Left renal pelvis (tissue), 4 donors: ENCODE data around the gene MREG. TPM values are rescaled to one million over a fixed set of nuclear protein-coding genes. Genes with fewer than 3 reads are reported as not detected.
"Not testable (repeated sequence)": the region's sequence is repeated elsewhere in the genome, so short reads cannot be mapped to it uniquely, and the experiment has no call there.

Experiments used
- DNase-seq, 4 donors: peaks; one replicate each; pipeline ENCODE4 v3.0.0-alpha.2; 2013; ENCODE audit warnings: low read depth in 4 of 4, low spot score in 3 of 4
- polyA plus RNA-seq, 4 donors: library from polyadenylated mRNA; unstranded; fragments of 120-200 nt; gene quantifications; one replicate each; pipeline ENCODE4 v1.2.1, GENCODE V29; 2013; ENCODE audit not compliant: insufficient read length in 4 of 4

MREG gene
- polyA plus RNA-seq, 4 donors = 4.7 to 22.3 (median 18.6) TPM

DNA sequence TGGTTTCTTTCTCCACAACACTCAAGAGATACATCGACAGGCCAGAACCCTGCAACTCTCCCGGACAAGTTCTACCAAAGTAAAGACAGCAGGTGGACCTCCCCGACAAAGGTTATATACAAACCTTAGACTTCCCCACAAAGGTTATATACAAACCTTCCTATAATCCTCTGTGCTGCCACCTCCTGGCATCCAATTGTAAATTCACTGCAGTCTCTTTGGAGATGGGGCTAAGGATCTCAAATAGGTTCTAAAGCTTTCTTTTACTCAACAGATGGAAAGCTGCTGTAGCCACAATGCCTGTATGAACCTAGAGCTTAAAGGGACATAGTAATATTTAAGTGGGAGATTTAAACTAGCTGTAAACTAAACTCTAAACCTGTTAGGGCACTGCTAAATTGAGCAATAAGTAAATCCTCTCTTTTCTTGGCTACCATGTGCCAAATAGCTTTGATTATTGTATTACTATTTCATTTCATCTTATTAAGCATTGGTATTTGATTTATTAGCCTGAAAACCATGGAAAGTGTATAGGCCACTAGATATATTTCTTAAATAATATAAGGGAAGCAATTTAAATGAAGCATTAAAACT lies 9.8 kb upstream of the MREG start:
- no peak for DNase-seq

DNA sequence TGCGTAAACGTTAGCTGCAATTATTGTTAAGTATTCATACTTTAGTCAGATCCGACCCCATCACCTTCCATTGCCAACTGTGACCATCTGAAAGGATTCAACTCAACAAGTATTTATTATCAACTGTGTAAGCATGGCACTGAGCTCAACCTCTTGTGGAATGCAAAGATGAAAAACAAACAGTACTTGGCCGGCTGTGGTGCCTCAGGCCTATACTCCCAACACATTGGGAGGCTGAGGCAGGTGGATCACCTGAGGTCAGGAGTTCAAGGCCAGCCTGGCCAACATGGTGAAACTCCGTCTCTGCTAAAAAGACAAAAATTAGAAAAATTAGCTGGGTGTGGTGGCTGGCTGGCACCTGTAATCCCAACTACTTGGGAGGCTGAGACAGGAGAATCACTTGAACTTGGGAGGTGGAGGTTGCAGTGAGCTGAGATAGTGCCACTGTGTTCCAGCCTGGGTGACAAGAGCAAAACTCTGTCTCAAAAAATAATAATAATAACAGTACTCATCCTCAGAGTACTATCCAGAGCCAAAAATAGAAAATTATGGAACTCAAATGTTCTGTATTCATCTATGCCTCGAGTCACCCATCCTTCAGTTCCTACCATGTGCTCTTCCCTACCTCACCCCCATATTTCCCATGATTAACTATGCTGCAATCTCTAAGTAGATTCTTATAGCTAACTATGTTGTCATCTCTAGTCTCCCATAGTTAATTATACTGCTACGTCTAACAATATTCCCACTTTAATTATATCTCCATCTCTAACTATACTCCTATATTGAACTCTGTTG lies 8.6 kb upstream of the MREG start:
- DNase-seq = no peak

DNA sequence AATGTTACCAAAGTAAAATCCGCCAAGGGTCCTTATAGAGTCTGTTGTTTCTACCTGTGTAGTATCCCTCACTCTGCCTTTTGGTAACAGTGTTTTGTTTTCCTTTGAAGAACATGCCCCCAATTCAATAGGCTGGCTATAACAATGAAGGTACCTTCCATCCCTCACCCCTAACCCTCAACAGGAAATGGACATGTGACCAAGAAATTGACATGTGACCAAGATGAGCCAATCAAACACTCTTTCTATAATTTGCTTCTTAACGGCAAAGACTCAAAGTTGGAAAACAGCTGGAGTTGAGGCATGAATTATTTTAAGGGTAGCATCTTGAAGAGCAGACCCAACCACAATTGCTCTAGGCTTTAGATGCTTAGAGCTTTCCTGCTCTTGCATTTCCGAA lies 5.4 kb upstream of the MREG start:
- DNase-seq = no peak

DNA sequence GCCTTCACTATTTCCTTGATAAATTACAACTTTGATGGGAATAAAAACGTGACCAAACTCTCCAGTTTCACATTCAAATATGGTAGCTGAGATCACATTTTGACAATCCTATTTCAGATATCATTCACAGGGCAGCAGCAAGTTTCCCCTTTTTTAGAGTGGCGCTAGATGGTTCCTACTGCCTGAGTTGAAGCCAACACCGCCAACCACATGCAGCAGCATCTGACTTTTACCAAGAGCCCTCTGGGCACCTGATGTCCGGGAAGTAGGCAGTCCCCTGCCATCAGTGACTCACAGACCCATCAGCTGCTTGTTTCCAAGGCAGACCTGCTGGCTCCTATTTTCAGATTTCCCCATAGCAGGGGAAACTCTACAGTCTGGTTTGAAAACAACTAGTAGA lies 4.0 kb upstream of the MREG start:
- DNase-seq = no peak

DNA sequence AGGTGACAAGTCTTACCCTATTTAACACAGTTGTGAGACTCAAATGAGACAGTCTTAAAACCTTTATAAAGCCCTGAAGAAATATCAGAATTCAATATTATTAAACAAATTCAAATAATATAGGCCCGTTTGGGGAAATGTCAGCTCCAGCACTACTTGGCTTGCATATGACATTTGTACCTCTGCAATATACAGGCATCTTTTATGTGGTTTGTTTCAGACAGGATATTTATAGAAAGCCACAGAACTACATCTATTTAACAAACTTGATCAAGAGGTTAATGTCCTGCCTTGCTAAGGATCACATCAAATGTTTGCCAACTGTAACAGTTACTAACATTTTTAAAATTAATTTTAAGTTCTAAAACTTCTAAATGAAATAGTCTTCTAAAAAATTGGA lies 3.2 kb upstream of the MREG start:
- no peak for DNase-seq

DNA sequence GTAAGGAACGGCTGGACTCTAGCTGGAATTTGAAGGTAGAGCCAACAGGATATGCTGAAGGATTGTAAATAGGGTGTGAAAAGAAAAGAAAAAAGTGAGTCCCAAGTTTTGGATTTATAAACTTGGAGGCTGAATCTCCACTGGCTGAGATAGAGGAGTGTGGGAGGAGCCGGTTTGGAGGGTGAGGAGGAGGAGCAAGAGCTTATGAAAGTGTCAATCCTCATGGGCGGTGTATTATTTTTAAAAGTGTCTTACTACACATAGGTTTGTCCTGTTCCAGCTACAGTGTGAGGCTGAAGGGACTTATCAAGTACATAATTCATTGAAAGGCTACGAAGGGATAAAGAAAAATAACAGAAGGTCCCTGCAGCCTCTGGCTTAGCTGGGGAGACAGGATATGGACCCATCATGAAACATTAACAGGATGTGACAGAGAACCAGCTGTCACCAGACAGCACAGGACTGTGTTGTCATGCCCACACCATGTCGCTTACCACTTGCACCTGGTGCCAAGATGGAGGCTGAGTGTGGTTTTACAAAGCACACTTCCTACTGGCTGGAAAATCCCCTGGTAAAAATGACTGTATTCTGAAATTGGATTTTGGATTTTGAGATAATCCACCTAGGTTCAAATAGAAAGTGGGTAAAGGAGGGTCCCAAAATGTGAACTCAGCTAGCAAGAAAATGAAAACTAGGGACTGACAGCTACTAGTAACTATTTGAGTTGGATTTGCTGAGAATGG lies 2.5 kb upstream of the MREG start:
- DNase-seq = no peak

DNA sequence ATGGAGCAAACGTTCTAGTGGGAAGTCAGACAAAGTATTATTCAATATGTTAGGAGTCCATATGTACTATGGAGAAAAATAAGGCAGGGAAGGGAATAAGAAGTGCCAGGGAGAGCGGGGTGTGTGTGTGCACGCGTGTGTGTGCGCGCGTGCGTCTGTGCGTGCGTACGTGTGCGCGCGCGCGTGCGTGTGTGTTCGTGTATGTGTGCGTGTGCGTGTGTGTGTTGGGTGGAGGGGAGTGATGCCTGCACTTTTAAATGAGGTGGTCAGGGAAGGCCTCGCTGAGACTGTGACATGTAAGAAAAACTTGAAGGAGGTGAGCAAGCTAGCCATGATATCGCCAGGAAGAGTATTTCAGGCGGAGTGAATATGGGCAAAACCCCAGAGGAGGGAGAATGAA lies 1.6 kb upstream of the MREG start:
- DNase-seq = no peak

DNA sequence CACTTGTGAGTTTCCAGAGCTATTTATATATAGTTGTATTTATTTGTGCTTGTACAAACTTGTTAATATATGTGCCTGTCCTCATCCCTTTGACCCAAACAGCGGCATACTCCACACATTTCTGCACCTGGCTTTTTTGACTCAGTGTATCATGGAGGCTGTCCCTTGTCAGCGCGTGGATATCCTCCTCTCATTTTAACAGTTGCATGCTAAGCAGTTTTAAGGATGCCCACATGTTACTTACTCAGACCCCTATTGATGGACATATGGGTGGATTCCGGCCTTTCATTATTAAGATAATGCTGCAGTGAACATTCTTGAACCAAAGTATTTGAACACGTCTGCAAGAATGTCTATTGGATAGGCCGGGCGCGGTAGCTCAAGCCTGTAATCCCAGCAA lies 655 bp upstream of the MREG start:
- DNase-seq = no peak

DNA sequence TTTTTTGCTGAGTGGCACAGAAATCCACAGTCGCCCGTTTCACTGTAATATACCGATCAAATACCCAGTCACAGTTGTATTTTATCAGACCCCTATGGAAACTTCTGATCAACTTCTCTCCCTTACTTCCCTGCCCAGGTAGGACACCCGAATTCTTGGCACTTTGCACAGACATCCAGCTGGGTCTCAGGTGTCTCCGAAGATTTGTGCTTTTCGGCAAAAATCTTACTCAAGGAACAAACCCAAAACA lies 596 bp downstream of the MREG start:
- no peak for DNase-seq

DNA sequence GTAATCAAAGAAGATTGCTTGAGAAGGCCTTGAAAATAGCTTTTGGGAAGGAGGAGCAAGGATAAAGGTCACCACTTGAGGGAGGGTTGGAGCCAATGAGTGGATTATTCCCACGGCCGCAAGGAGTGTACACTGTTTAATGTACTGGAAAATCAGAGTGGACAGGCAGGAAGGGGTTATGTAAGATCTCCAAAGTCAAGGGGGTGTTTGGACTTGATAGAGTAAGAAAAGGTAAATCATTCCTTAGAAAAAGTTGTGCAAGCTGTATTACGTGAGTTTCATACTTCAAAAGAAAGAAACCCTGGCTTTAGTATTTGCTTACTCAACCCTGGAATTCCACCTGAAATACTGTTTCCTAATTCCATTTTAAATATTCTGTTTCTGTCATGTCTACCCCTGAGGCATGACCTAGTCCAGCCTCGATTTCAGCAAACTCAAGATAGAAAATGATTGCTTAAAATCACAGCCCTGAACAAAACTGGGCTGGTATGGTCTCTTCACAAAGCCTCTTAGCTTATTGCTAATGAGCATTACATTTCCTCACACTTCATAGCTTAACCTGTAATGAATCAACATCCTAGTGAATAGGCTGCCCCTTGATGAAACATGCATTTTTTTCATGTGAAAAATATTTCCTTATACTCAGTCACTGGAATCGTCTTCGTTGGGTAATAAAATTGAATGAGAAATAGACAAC lies 1.1 kb downstream of the MREG start:
- DNase-seq = no peak

DNA sequence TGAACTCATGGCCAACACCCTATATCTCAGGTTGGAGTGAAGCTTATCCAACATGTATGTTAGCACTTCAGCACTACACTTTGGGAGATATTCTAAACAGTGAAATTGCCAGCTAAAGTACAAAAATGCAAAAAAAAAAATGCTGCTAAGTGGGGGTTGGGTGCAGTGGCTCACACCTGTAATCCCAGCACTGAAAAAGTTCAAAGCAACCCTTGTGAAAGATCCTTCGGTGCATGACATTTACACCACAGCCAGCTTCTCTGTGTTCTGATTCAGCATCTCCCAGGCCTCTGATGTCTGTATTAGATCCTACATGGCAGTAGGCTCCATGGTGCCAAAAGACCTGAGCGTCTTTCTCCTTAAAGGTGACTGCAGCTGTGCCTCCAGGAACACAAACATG lies 4.1 kb downstream of the MREG start:
- not testable (repeated sequence) for DNase-seq

DNA sequence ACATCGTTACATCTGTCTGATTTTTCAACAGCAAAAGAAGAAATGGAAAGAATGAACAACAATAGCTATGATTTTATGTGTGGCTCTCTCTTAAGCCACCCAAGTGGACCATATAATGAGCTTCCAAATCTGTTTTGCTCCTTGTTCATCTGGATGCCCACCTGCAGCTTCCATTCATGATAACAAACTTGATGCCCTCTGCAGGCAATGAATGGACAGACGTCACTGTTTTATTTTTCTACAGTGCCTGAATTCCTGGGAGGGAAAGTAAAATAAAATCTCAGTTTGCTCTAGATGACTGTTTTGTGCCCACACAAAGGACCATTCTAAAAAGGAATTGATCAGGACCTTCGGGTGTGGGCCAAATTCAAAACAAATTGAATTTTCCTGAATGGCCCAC lies 5.0 kb downstream of the MREG start:
- no peak for DNase-seq

DNA sequence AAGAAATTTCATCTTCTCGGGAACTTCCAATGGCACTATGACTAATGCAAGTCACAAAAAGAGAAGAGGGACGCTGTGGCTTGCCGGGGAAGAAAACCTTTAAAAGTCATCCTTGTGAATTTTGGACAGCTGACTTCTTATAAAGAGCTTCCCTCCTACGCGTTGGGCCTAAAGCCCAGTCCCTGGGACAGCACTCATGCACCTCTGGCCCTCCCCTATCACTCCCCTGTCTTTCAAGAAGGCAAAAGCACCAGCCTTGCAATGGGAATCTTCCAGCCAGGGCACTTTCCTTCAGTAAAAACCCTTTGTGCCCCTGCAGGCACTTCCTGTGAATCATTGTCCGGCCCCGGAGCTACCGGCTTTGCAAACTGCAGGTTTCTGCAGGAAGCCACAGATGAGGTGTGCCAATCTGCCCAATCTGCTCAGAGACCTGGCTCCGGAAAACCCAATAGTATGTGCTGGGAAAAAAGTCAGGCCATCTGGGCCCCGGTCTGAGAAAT lies 7.1 kb downstream of the MREG start:
- no peak for DNase-seq

DNA sequence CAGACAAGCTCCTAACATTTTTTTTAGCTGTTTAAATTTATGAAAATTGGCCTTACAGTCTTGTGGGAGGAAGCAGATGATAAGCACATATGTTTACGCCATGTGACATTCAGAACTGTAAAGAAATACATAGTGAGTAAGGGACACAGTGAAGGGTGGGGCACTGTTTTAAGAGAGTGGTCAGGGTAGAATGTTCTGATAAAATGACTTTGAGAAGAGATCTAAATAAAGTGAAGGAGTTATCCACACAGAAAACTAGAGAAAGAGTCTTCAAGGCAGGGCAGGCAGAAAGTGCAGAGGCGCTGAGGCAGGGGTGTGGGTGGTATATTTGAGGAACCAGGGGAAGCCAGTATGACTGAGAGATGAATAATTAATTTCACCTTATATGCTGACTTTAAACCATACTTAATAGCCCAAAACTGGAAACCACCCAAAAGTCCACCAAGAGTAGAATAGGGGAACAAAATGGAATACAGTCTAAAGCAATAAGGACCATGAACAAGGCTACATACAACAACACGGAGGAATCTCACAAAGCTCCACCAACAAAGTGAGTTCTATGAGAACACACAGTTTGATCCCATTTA lies 8.6 kb downstream of the MREG start:
- DNase-seq = no peak

DNA sequence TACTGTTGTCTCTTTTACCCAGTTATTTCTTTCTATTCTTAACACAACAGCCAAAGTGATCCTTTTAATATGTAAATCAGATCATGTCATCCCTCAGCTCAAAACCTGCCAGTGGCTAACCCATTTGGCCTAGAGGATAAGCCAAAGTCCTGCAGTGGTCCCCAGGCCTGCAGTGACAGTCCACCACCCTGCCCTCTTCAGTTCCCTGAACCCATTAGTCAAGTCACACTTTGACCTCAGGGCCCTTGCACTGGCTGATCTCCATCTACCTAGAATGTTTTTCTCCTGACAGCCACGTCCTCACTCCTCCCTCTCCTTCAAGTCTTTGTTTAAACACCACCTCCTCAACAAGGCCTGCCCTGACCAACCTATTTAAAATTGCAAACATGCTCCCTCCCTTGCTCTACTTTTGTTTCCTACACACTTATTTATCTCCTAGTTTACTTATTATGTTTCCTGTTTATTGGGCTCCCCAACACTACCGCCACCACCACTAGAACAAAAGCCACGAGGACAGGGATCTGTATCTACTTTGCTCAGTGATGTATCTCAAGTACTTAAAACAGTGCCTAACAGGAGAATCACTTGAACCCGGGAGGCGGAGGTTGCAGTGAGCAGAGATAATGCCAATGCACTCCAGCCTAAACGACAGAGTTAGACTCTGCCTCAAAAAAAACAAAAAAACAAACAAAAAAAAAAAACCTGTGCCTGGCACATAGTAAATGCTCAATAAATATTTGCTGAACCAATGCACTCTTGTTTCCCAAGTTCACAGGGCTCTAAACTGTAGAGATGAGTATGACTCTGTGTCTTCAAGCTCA lies 9.3 kb downstream of the MREG start:
- no peak for DNase-seq

DNA sequence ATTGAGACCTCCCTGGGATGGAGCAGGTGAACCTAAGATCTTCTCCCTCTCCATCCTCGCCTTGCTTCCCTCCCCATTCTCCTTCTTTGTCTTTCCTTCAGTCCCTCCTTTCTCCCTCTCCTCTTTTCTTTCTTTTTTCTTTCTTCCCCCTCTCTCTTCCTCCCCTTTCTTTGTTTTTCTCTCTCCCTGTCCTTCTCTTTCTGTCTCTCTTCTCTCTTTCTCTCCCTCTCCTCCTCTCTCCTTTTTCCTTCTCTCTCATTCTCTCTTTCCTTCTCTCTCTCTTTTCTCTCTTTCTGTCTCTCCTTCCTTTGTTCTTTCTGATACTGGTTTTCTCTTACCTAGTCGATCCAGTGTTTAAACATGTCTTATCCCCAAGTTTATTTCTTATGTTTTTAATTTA lies 10.7 kb downstream of the MREG start:
- DNase-seq = no peak

DNA sequence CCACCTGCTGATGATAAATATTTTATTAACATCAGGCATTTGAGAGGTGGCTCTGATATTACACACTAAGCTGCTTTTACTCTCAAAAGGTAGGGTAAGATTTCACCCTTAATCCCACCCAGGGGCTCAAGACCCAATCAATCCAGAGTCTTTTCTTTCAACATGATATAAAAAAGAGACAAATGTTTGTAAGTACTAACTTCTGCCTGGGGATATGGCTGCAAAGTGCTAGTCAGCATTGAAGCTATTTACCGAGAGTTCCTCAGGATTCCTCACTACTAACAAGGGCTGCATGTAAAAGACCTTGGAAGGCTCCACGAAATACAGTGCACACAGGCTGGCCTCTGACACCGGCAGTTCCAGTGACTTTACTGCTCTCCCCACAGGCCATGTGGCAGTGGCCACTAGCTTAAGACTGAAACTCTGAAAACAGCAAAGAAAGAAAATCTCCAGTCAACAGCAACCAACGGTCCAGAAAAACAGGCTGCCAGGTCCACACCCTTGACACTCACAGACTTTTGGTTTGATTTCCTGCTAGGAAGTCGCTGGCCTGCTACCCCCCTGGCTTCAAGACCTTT lies 11.2 kb downstream of the MREG start:
- no peak for DNase-seq

DNA sequence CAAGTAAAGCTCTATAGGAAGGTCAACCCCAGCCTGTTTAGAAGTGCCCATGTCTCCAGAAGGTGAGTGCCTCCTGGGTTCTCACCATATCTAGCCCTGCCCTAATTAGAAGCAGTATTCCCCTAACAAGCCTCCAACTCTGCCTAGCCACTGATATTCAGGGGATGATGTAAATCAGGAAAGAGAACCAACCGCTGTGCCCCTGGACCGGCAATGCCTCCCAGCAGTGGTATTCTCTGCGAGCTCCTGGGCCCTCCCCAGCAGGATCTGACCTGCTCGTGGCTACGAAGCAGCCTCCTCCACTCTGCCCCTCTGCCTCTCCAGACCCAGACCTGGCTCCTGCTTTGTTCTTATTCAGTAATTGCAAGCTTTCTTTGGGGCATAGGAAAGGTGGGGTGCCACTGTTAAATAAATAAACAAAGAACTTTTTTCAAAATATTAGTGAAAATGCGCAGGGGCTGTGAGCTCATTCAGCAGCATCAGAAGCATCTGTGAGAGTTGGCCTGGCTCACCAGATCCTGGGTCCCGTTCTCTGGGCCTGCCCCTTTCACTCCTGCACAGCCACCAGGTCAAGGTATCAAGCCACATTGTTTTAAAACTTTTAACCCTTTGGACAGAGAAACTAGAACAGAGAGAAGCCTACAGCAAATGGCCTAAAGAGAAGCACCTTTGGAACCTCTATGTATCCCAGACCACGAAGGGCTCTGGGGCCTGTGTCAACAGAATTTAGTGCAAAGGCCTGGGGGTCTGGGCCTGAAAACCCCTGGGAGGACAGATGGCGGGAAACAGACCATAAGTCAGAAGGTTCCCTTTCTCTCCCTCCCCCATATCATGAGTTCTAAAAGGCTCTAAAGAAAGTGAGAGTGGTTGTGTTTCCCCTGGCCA lies 11.9 kb downstream of the MREG start:
- no peak for DNase-seq

DNA sequence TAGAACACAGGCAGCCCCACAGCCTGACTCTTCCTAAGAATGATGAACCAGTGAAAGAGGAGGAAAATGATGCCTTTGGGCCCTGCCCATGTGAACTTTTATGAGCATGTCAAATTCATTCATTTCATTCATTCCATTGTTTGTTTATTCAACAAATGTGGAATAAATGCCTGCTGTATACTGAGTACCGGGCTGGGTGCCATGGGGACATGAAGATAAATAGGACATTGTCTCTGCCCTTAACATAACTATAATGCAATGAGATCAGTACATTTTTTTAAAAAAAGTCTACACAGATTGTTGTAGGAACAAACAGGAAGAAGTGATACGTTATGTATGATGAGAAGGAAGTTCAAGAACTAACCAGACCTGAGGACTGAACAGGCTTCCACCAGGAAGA lies 14.7 kb downstream of the MREG start:
- no peak for DNase-seq
